Esophagus (tissue), 2 donors: ENCODE results near the gene DCUN1D1. TPM values are rescaled to one million over a fixed set of nuclear protein-coding genes. Genes with fewer than 3 reads are reported as not detected.

ENCODE experiments used
- H3K27ac ChIP-seq, 2 donors: one replicate each; pipeline ENCODE4 v1.5.1; 2013; ENCODE audit warnings: low read depth in 2 of 2, mild to moderate bottlenecking in 2 of 2, inconsistent platforms in 1 of 2, low read length in 1 of 2, moderate library complexity in 1 of 2
- H3K27me3 ChIP-seq, 2 donors: one replicate each; pipeline ENCODE4 v1.6.1; 2013; ENCODE audit warnings: low read length in 2 of 2, control low read depth in 1 of 2, mild to moderate bottlenecking in 1 of 2; ENCODE audit not compliant: insufficient read depth in 2 of 2, control insufficient read depth in 1 of 2
- H3K36me3 ChIP-seq, 2 donors: one replicate each; pipeline ENCODE4 v1.6.1; 2013; ENCODE audit warnings: low read length in 1 of 2; ENCODE audit not compliant: control insufficient read depth in 2 of 2, insufficient read depth in 2 of 2
- H3K4me1 ChIP-seq, 2 donors: one replicate each; pipeline ENCODE4 v1.6.1; 2013; ENCODE audit warnings: low read length in 1 of 2; ENCODE audit not compliant: control insufficient read depth in 2 of 2, insufficient read depth in 2 of 2
- H3K4me3 ChIP-seq, 2 donors: one replicate each; pipeline ENCODE4 v1.5.1; 2013; ENCODE audit warnings: low read length in 2 of 2, mild to moderate bottlenecking in 2 of 2, low read depth in 1 of 2, moderate library complexity in 1 of 2
- H3K9me3 ChIP-seq, 2 donors: one replicate each; pipeline ENCODE4 v1.6.1; 2013; ENCODE audit warnings: mild to moderate bottlenecking in 2 of 2, low read depth in 1 of 2, low read length in 1 of 2, moderate library complexity in 1 of 2; ENCODE audit not compliant: control insufficient read depth in 2 of 2, insufficient read depth in 1 of 2
- WGBS, 2 donors: extraction: QIAGEN DNeasy Blood & Tissue Kit; methylation state at CpG; one replicate each; pipeline ENCODE4 v1.1.7; 2013; 5-methylcytosine and 5-hydroxymethylcytosine counted together
- polyA plus RNA-seq, 2 donors: library from polyadenylated mRNA; stranded (reverse); fragments of 200-250 nt; gene quantifications; one replicate each; pipeline ENCODE4 v1.2.3, GENCODE V29; 2013
- donor health status: healthy with polysubstance abuse.
- donor health status: Bipolar disorder and iron deficiency.

Gene DCUN1D1
- polyA plus RNA-seq, 2 donors: 7.9 to 8.9 TPM

- Histone ChIP-seq H3K27ac (no peak overlapping the region), H3K36me3 (no peaks in the 10 kb centered on the region), H3K4me3 (no peak overlapping the region), H3K4me1 (peaks cover 0 to 2% of the 10 kb centered on the region in 2 donors), H3K27me3 (no peaks in the 10 kb centered on the region), H3K9me3 (no peaks in the 10 kb centered on the region)
- 87 to 89% methylated on average over 9 of the region's 9 CpGs for WGBS, 2 donors
Observed at GRCh38 chr3:182965861-182966366, 14.4 kb downstream of the DCUN1D1 start.

GRCh38 chr3:182964179-182964578 is 16.2 kb downstream of the DCUN1D1 start:
- peaks cover 0 to 4% of the 10 kb centered on the region in 2 donors for H3K36me3 ChIP-seq
- H3K4me3 ChIP-seq: no peak overlapping the region
- H3K9me3 ChIP-seq: no peaks in the 10 kb centered on the region
- H3K4me1 ChIP-seq: peaks cover 0 to 2% of the 10 kb centered on the region in 2 donors
- H3K27me3 ChIP-seq: no peaks in the 10 kb centered on the region
- H3K27ac ChIP-seq: no peak overlapping the region
- WGBS, 2 donors: 84 to 97% methylated on average over 1 of the region's 1 CpG

GRCh38 chr3:182962166-182962565 is 18.2 kb downstream of the DCUN1D1 start:
- Histone ChIP-seq H3K4me3 (no peak overlapping the region), H3K4me1 (peaks cover 0 to 2% of the 10 kb centered on the region in 2 donors), H3K27ac (peak overlapping the region in 1 of 2 donors; percentile 26), H3K9me3 (no peaks in the 10 kb centered on the region), H3K27me3 (no peaks in the 10 kb centered on the region), H3K36me3 (peaks cover 0 to 6% of the 10 kb centered on the region in 2 donors)

GRCh38 chr3:182959474-182960350 is 20.6 kb downstream of the DCUN1D1 start:
- no peak overlapping the region for H3K27ac ChIP-seq
- WGBS, 2 donors: 61 to 64% methylated on average over 4 of the region's 4 CpGs
- H3K9me3 ChIP-seq: no peaks in the 10 kb centered on the region
- no peaks in the 10 kb centered on the region for H3K27me3 ChIP-seq
- peaks cover 0 to 6% of the 10 kb centered on the region in 2 donors for H3K36me3 ChIP-seq
- H3K4me3 ChIP-seq: no peak overlapping the region
- no peaks in the 10 kb centered on the region for H3K4me1 ChIP-seq

- Histone ChIP-seq H3K9me3 (no peaks in the 10 kb centered on the region), H3K4me3 (no peak overlapping the region), H3K4me1 (no peaks in the 10 kb centered on the region), H3K27me3 (no peaks in the 10 kb centered on the region), H3K36me3 (peaks cover 0 to 6% of the 10 kb centered on the region in 2 donors), H3K27ac (no peak overlapping the region)
- WGBS, 2 donors: 87 to 94% methylated on average over 4 of the region's 4 CpGs
Observed at GRCh38 chr3:182957676-182958266, 22.6 kb downstream of the DCUN1D1 start.

- Histone ChIP-seq H3K9me3 (no peaks in the 10 kb centered on the region), H3K27me3 (no peaks in the 10 kb centered on the region), H3K36me3 (peaks cover 0 to 6% of the 10 kb centered on the region in 2 donors), H3K4me1 (no peaks in the 10 kb centered on the region), H3K27ac (no peak overlapping the region), H3K4me3 (no peak overlapping the region)
- 94 to 97% methylated on average over 5 of the region's 5 CpGs for WGBS, 2 donors
Observed at GRCh38 chr3:182957226-182957625, 23.1 kb downstream of the DCUN1D1 start.

- H3K27me3 ChIP-seq: no peaks in the 10 kb centered on the region
- 84 to 85% methylated on average over 9 of the region's 9 CpGs for WGBS, 2 donors
- H3K4me3 ChIP-seq: no peak overlapping the region
- H3K27ac ChIP-seq: no peak overlapping the region
- no peaks in the 10 kb centered on the region for H3K9me3 ChIP-seq
- H3K36me3 ChIP-seq: peaks cover 0 to 4% of the 10 kb centered on the region in 2 donors
- H3K4me1 ChIP-seq: no peaks in the 10 kb centered on the region
Observed at GRCh38 chr3:182954553-182955235, 25.6 kb downstream of the DCUN1D1 start.

- no peaks in the 10 kb centered on the region for H3K27me3 ChIP-seq
- no peaks in the 10 kb centered on the region for H3K4me1 ChIP-seq
- no peak overlapping the region for H3K27ac ChIP-seq
- peaks cover 0 to 2% of the 10 kb centered on the region in 2 donors for H3K36me3 ChIP-seq
- 93 to 95% methylated on average over 1 of the region's 1 CpG for WGBS, 2 donors
- H3K4me3 ChIP-seq: no peak overlapping the region
- no peaks in the 10 kb centered on the region for H3K9me3 ChIP-seq
Observed at GRCh38 chr3:182949688-182950087, 30.6 kb downstream of the DCUN1D1 start.

GRCh38 chr3:182948305-182948704 is 32.0 kb downstream of the DCUN1D1 start:
- Histone ChIP-seq H3K36me3 (peaks cover 0 to 2% of the 10 kb centered on the region in 2 donors), H3K9me3 (no peaks in the 10 kb centered on the region), H3K4me1 (no peaks in the 10 kb centered on the region), H3K27ac (no peak overlapping the region), H3K4me3 (no peak overlapping the region), H3K27me3 (no peaks in the 10 kb centered on the region)
- 94 to 96% methylated on average over 5 of the region's 5 CpGs for WGBS, 2 donors
